Measurements from ENCODE around the gene BCL6B.
"Not testable (repeated sequence)": the region's sequence is repeated elsewhere in the genome, so short reads cannot be mapped to it uniquely, and the experiment has no call there.

The BCL6B gene

GRCh38 chr17:7022781-7023571 is at the start of gene BCL6B:
Gene BCL6B, plus strand, starts transcription at chr17:7023050. Its CDS starts 622 bp downstream, at chr17:7023672.
- DNase-seq: no peak

- not testable (repeated sequence) for DNase-seq
Observed at GRCh38 chr17:6979440-6979839, 43.4 kb upstream of the BCL6B start.

GRCh38 chr17:6981426-6981825 is 41.4 kb upstream of the BCL6B start:
- DNase-seq: no peak

- DNase-seq: no peak
Observed at GRCh38 chr17:6985266-6985665, 37.6 kb upstream of the BCL6B start.

GRCh38 chr17:6986676-6987075 is 36.2 kb upstream of the BCL6B start:
- DNase-seq: no peak

- DNase-seq: no peak
Observed at GRCh38 chr17:6989779-6990178, 33.1 kb upstream of the BCL6B start.

- DNase-seq: not testable (repeated sequence)
Observed at GRCh38 chr17:6993613-6994056, 29.2 kb upstream of the BCL6B start.

- DNase-seq: no peak
Observed at GRCh38 chr17:6994118-6994598, 28.7 kb upstream of the BCL6B start.

GRCh38 chr17:6994666-6995256 is 28.1 kb upstream of the BCL6B start:
- no peak for DNase-seq

GRCh38 chr17:6995500-6996255 is 27.2 kb upstream of the BCL6B start, which contains the start of gene ALOX12:
Gene ALOX12, plus strand, starts transcription at chr17:6996049. Its CDS starts 69 bp downstream, at chr17:6996118.
- DNase-seq: no peak

- DNase-seq: no peak
Observed at GRCh38 chr17:6996256-6997011, 26.4 kb upstream of the BCL6B start.

- DNase-seq: no peak
Observed at GRCh38 chr17:6997171-6997570, 25.7 kb upstream of the BCL6B start.

- DNase-seq: no peak
Observed at GRCh38 chr17:6998855-6999508, 23.9 kb upstream of the BCL6B start.

GRCh38 chr17:7001318-7001961 is 21.4 kb upstream of the BCL6B start:
- DNase-seq: peak in 1 of 2 donors; percentile 55

- no peak for DNase-seq
Observed at GRCh38 chr17:7002288-7003047, 20.4 kb upstream of the BCL6B start.

- DNase-seq: no peak
Observed at GRCh38 chr17:7003745-7004144, 19.1 kb upstream of the BCL6B start.

- DNase-seq: peak; percentile 48 to 87
Observed at GRCh38 chr17:7004398-7005253, 18.2 kb upstream of the BCL6B start.

- no peak for DNase-seq
Observed at GRCh38 chr17:7005716-7006115, 17.1 kb upstream of the BCL6B start.

GRCh38 chr17:7007143-7007542 is 15.7 kb upstream of the BCL6B start:
- DNase-seq: no peak

GRCh38 chr17:7010523-7010922 is 12.3 kb upstream of the BCL6B start:
- DNase-seq: no peak
